Measurements from ENCODE around the gene STK25.

STK25 gene

DNA sequence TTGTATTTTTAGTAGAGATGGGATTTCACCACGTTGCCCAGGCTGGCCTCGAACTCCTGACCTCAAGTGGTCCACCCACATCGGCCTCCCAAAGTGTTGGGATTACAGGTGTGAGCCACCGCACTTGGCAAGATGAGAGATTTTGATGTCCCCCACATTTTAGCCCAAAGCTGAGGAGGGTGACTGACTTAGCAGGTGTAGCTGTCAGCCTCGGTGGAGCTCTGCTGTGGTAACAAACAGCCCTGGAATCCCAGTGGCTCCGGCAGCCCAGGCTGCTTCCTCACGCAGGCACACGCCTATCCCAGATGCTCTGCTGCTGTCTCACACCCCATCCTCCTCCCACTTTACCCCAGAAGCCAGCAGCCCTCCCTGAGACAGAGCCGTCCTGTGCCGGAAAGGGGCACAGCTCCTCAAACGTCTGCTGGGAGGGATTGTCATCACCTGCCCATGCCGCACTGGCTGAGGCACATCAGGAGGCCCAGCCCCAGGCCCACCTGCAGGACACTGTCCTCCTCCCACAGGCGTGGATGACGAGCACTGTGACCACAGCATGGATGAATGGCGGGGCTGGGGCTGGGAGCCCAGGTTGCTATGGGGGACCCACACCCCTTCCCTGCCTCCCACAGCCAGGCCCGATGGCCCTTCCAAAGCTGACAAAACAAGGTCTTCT lies 39.5 kb upstream of the STK25 start:
- no peak overlapping the region for H3K9ac ChIP-seq (ENCODE audit: low read length)
- no peaks in the 10 kb centered on the region for H3K9me3 ChIP-seq (ENCODE audit: control insufficient read depth, low read length)
- DNase-seq (ENCODE audit: low read depth): no peak
- peaks cover 3% of the 10 kb centered on the region for H3K27me3 ChIP-seq (replicated peaks; ENCODE audit: control insufficient read depth, insufficient read depth, low read length)
- H3K36me3 ChIP-seq (ENCODE audit: control insufficient read depth, insufficient read depth, low read length, severe bottlenecking): no peaks in the 10 kb centered on the region
- no peak overlapping the region for H3K4me3 ChIP-seq (ENCODE audit: low read length)
- peaks cover 18% of the 10 kb centered on the region for H3K4me1 ChIP-seq (ENCODE audit: control insufficient read depth, insufficient read depth, low read length)

- Histone ChIP-seq H3K36me3 (ENCODE audit: control insufficient read depth, insufficient read depth, low read length, severe bottlenecking) (no peaks in the 10 kb centered on the region), H3K27me3 (replicated peaks; ENCODE audit: control insufficient read depth, insufficient read depth, low read length) (peaks cover 3% of the 10 kb centered on the region), H3K9ac (ENCODE audit: low read length) (no peak overlapping the region), H3K4me1 (ENCODE audit: control insufficient read depth, insufficient read depth, low read length) (peaks cover 10% of the 10 kb centered on the region), H3K9me3 (ENCODE audit: control insufficient read depth, low read length) (no peaks in the 10 kb centered on the region), H3K4me3 (ENCODE audit: low read length) (peak overlapping the region; percentile 6)
- DNase-seq (ENCODE audit: low read depth): peak; percentile 64
Observed at GRCh38 chr2:241546771-241547498, 38.6 kb upstream of the STK25 start.

GRCh38 chr2:241545523-241546473 lies 37.4 kb upstream of the STK25 start:
- H3K4me3 ChIP-seq (ENCODE audit: low read length): no peak overlapping the region
- peaks cover 3% of the 10 kb centered on the region for H3K27me3 ChIP-seq (replicated peaks; ENCODE audit: control insufficient read depth, insufficient read depth, low read length)
- DNase-seq (ENCODE audit: low read depth): no peak

GRCh38 chr2:241545106-241545505 lies 36.7 kb upstream of the STK25 start:
- H3K4me3 ChIP-seq (ENCODE audit: low read length): no peak overlapping the region
- H3K4me1 ChIP-seq (ENCODE audit: control insufficient read depth, insufficient read depth, low read length): peaks cover 22% of the 10 kb centered on the region
- DNase-seq (ENCODE audit: low read depth): no peak
- H3K36me3 ChIP-seq (ENCODE audit: control insufficient read depth, insufficient read depth, low read length, severe bottlenecking): no peaks in the 10 kb centered on the region
- H3K27me3 ChIP-seq (replicated peaks; ENCODE audit: control insufficient read depth, insufficient read depth, low read length): peaks cover 3% of the 10 kb centered on the region
- H3K9ac ChIP-seq (ENCODE audit: low read length): no peak overlapping the region
- H3K9me3 ChIP-seq (ENCODE audit: control insufficient read depth, low read length): no peaks in the 10 kb centered on the region

More at GRCh38 chr2:241545523-241546473, 37.4 kb upstream of the STK25 start:
- H3K9ac ChIP-seq (ENCODE audit: low read length): no peak overlapping the region
- H3K9me3 ChIP-seq (ENCODE audit: control insufficient read depth, low read length): no peaks in the 10 kb centered on the region
- peaks cover 16% of the 10 kb centered on the region for H3K4me1 ChIP-seq (ENCODE audit: control insufficient read depth, insufficient read depth, low read length)
- no peaks in the 10 kb centered on the region for H3K36me3 ChIP-seq (ENCODE audit: control insufficient read depth, insufficient read depth, low read length, severe bottlenecking)

DNA sequence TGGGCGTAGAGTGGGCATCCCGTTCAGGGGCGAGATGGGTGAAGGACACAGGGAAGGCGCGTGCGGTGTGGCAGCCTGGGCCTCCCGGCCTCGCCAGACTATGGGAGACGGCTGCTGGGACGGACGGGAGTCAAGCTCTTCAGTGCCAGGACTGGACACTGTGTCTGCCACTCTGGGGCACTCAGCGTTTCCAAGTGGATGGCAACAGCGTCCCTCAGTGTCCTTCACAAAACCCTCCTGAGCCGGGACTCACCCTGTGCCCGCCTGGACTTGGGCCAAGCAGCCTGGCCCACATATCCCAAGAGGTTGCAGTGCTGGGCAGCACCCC lies 33.9 kb upstream of the STK25 start:
- Histone ChIP-seq H3K4me3 (ENCODE audit: low read length) (no peak overlapping the region), H3K4me1 (ENCODE audit: control insufficient read depth, insufficient read depth, low read length) (peaks cover 19% of the 10 kb centered on the region)
- no peak for DNase-seq (ENCODE audit: low read depth)

GRCh38 chr2:241541564-241542277 lies 33.3 kb upstream of the STK25 start:
- H3K4me3 ChIP-seq (ENCODE audit: low read length): peak overlapping the region; percentile 64
- no peaks in the 10 kb centered on the region for H3K36me3 ChIP-seq (ENCODE audit: control insufficient read depth, insufficient read depth, low read length, severe bottlenecking)
- DNase-seq (ENCODE audit: low read depth): no peak
- no peaks in the 10 kb centered on the region for H3K9me3 ChIP-seq (ENCODE audit: control insufficient read depth, low read length)
- H3K4me1 ChIP-seq (ENCODE audit: control insufficient read depth, insufficient read depth, low read length): peaks cover 14% of the 10 kb centered on the region
- H3K9ac ChIP-seq (ENCODE audit: low read length): no peak overlapping the region
- H3K27me3 ChIP-seq (replicated peaks; ENCODE audit: control insufficient read depth, insufficient read depth, low read length): no peaks in the 10 kb centered on the region

More for the DNA sequence above, 33.9 kb upstream of the STK25 start:
- Histone ChIP-seq H3K36me3 (ENCODE audit: control insufficient read depth, insufficient read depth, low read length, severe bottlenecking) (no peaks in the 10 kb centered on the region), H3K9me3 (ENCODE audit: control insufficient read depth, low read length) (no peaks in the 10 kb centered on the region), H3K27me3 (replicated peaks; ENCODE audit: control insufficient read depth, insufficient read depth, low read length) (no peaks in the 10 kb centered on the region), H3K9ac (ENCODE audit: low read length) (no peak overlapping the region)

- Histone ChIP-seq H3K4me3 (ENCODE audit: low read length) (peak overlapping the region; percentile 72), H3K27me3 (replicated peaks; ENCODE audit: control insufficient read depth, insufficient read depth, low read length) (no peaks in the 10 kb centered on the region), H3K9me3 (ENCODE audit: control insufficient read depth, low read length) (no peaks in the 10 kb centered on the region), H3K4me1 (ENCODE audit: control insufficient read depth, insufficient read depth, low read length) (peaks cover 13% of the 10 kb centered on the region), H3K9ac (ENCODE audit: low read length) (peak overlapping the region; percentile 34), H3K36me3 (ENCODE audit: control insufficient read depth, insufficient read depth, low read length, severe bottlenecking) (no peaks in the 10 kb centered on the region)
- peak; percentile 75 for DNase-seq (ENCODE audit: low read depth)
Observed at GRCh38 chr2:241540771-241541561, 32.6 kb upstream of the STK25 start.

DNA sequence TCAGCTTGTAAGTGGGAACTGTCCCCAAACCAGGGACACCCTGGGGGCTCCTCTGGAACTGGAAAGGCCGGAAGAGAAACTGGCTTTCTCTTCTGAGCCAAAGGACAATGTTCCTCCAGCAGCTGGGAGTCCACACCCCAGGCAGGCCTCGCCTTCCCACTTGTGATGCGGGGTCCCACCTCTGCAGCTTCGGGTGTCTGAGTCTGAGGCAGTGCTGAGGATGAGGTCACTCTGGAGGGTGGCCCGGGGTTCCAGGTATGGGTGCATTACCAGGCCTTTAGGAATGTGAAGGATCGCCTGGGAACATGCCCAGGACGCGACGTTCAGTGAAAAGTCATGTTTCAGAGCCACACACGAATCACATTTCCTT lies 32.0 kb upstream of the STK25 start:
- peak overlapping the region; percentile 34 for H3K9ac ChIP-seq (ENCODE audit: low read length)
- peak overlapping the region; percentile 72 for H3K4me3 ChIP-seq (ENCODE audit: low read length)
- no peaks in the 10 kb centered on the region for H3K27me3 ChIP-seq (replicated peaks; ENCODE audit: control insufficient read depth, insufficient read depth, low read length)

GRCh38 chr2:241539616-241540374 lies 31.4 kb upstream of the STK25 start:
- Histone ChIP-seq H3K36me3 (ENCODE audit: control insufficient read depth, insufficient read depth, low read length, severe bottlenecking) (no peaks in the 10 kb centered on the region), H3K27me3 (replicated peaks; ENCODE audit: control insufficient read depth, insufficient read depth, low read length) (no peaks in the 10 kb centered on the region), H3K9ac (ENCODE audit: low read length) (no peak overlapping the region), H3K4me1 (ENCODE audit: control insufficient read depth, insufficient read depth, low read length) (peaks cover 13% of the 10 kb centered on the region), H3K4me3 (ENCODE audit: low read length) (no peak overlapping the region), H3K9me3 (ENCODE audit: control insufficient read depth, low read length) (no peaks in the 10 kb centered on the region)
- DNase-seq (ENCODE audit: low read depth): no peak

More for the DNA sequence above, 32.0 kb upstream of the STK25 start:
- Histone ChIP-seq H3K9me3 (ENCODE audit: control insufficient read depth, low read length) (no peaks in the 10 kb centered on the region), H3K36me3 (ENCODE audit: control insufficient read depth, insufficient read depth, low read length, severe bottlenecking) (no peaks in the 10 kb centered on the region), H3K4me1 (ENCODE audit: control insufficient read depth, insufficient read depth, low read length) (peaks cover 13% of the 10 kb centered on the region)
- no peak for DNase-seq (ENCODE audit: low read depth)

Measured in adipocyte (in vitro differentiated cells).